GM19328 (cell line): ENCODE measurements around the gene NSL1.
"Not testable (repeated sequence)": the region's sequence is repeated elsewhere in the genome, so short reads cannot be mapped to it uniquely, and the experiment has no call there.

ENCODE experiments used
- ATAC-seq: cut with Tn5 transposase; IDR thresholded peaks from one replicate; pipeline ENCODE4 v1.9.1; 2021; ENCODE audit warnings: mild to moderate bottlenecking, moderate library complexity; ENCODE audit not compliant: unreplicated experiment

The NSL1 gene

DNA sequence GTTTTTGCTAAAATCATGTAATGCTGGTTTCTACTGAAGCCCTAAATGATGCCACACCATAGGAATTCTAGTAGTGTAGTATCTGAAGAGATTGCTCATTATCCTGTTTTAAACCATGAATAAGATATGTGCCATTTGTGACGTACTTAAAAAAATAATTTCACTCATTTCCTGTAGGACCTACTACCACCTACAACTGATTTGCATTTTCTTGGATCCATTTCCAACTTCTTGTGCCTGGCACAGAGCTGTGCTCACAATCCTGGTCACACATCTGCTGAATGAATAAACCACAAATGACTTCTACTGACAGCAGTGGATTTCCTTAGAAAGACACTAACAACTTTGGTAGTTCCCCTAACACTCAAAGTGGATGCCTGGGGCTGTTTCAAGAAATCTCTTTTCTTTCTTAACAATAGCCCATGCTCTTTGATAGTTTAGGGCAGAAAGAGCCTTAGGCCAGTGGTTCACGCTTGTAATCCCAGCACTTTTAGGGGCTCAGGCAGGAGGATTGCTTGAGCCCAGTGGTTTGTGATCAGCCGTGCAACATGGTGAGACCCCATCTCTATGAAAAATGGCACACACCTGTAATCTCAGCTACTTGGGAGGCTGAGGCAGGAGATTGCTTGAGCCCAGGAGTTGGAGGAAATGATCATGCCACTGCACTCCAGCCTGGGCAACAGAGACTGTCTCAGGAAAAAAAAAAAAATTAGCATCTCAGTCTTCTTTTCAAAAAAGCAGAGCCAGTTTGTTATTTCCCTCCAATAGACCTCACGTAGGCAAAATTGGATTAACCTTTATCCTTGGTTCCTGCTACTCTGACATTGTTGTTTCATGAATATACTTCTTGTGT, 78.9 kb downstream of the NSL1 start:
- ATAC-seq: no peak

DNA sequence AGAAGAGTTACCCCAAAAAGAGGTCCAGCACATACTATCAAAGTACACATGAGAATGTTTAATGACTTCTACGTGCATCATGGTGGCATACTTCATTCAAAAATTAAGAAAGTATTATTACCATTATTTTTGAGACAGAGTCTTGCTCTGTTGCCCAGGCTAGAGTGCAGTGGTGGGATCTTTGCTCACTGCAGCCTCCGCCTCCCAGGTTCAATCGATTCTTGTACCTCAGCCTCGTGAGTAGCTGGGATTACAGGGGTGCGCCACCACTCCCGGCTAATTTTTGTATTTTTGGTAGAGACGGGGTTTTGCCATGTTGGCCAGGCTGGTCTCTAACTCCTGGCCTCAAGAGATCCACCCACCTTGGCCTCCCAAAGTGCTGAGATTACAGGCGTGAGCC, 79.6 kb downstream of the NSL1 start:
- ATAC-seq: not testable (repeated sequence)

DNA sequence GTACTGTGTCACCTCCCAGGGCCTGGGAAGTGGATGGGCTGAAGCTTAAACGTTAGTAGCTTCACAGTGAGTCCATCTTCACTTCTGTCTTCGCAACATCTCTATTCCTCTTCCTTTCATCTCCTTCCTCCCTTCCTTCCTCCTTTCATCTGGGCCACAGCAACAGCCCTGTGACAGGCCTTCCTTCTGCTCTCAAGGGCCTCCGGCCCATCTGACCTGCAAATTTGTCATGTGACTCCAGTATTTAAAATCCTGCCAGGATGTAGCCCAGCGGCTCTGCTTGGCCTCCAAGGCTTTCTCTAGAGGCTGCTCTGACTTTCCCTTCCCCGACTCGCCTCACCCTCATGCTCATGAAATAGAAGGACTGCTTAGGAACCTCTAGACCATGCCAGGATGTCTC, 81.0 kb downstream of the NSL1 start:
- no peak for ATAC-seq

DNA sequence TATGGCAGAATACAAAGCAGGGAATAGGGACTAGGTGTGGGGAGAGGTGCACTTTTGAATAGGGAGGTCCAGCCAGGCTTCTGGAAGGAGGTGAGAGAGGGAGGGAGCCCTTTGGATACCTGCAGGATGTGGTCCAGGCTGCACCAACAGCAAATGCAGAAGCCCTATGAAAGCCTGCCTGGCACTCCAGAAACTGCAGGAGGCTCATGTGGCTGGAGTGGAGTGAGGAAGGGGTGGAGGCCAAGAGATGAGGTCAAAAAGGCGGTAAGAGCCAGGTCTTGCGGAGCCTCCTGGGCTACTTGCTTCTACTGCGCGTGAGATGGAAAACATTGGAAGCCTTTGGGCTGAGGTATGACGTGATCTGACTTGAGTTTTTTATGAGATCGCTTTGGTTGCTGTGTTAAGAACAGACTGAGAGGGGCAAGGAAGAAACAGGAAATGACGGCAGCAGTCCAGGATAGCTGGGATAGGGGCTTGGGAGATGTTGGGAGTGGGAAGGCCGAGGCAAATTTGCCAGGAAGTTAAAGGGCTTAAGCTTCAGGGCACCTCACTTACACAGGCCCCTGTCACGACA, 87.5 kb downstream of the NSL1 start:
- no peak for ATAC-seq

DNA sequence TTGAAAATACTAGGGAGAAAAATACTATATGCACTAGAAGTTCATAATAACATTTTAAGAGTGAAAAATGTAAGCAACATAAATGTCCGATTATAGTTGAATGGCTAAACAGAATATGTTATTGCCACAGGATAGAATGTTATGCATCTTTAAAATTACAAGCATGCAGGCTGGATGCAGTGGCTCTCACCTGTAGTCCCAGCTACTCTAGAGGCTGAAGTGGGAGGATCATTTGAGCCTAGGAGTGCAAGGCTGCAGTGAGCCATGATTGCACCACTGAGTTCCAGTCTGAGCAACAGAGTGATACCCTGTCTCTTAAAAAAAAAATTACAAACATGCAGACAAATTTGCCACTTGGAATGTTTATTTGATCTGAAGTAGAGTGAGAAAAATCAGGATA, 88.9 kb downstream of the NSL1 start:
- no peak for ATAC-seq

DNA sequence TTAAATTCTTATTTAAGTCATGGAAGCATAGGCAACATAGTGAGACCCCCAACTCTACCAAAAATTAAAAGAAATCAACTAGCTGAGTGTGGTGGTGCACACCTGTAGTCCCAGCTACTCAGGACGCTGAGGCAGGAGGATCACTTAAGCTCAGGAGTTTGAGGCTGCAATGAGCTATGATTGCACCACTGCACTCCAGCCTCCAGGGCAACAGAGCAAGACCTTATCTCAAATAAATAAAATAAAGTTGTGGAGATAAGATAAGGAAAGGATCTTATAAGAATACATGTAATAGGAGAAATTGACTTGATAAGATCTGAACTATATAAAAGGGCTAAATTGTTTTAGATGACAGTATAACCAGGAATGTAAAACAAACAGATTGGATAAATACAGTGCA, 89.7 kb downstream of the NSL1 start:
- no peak for ATAC-seq

DNA sequence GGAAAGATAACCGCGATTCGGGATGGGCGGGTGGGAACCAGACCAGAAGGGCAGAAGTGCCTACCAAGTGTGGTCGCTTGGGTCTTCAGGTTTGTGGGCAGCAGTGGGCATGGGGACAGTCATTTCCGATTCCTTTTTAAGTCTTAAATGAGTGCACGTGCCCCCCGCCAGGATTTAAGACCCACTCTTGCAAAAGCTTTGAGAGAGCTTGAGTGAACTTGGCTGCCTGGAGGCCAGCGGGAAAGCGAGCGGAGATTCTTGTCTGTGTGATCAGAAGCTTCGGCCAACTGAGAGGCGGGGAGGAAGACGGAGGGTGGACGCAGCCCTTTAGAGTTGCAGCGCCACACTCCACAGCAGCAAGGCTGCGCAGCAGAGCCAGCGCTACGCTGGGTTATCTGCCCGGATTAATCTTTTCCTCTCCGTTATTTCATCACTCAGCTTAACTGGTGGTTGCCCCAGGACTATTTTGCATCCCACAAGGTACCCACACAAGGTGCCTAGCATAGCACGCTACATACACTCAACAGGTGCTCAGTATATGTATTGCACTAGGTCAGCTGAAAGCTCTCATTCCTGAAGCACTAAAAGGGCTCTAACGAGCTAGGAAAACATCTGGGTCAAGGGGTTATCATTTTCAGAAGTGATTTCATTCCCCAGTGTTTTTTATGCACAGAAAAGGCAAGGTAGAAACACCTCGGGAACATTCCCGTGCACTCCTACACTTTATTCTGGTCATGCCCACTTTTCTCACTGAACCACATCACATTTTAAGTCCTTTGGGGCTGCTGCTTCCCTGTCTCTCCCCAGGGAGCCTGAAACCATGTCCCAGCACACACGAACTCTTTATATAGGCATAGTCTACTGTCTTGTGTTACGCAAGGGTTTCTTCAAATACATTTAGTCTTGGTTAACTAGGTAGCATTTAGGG, 90.4 kb downstream of the NSL1 start:
- ATAC-seq: no peak

DNA sequence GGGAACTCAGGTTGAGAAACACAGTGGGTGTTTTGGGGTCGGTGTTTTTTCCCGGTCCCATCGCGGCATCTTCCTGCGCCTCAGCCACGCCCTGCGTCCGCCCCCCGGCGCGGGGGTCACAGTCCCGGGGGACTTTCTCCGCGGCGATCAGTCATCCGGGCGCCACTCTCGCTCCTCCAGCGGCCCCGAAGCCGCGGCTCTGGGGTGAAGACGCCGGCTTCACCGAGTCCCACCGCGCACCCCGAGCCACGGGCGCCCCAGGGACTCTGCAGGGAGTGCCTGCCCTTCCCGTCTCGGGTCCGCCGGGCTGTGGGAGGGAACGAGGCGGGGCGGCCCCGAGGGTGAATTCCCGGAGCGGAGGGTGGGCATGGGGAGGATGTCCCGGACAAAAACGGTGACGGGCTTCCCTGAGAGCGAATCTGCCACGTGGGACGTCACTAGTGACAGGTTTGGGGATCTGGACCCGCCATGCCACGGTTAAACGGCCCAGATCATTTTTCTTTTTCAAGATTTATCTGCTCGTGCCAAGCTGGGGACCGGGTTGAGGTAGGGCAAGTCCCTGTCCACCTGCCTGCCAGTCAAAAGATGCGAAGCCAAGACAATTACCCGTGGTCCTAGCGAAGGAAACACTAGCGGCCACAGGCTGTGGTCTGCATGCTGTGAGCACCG, 91.2 kb downstream of the NSL1 start:
- peak; percentile 25 for ATAC-seq

DNA sequence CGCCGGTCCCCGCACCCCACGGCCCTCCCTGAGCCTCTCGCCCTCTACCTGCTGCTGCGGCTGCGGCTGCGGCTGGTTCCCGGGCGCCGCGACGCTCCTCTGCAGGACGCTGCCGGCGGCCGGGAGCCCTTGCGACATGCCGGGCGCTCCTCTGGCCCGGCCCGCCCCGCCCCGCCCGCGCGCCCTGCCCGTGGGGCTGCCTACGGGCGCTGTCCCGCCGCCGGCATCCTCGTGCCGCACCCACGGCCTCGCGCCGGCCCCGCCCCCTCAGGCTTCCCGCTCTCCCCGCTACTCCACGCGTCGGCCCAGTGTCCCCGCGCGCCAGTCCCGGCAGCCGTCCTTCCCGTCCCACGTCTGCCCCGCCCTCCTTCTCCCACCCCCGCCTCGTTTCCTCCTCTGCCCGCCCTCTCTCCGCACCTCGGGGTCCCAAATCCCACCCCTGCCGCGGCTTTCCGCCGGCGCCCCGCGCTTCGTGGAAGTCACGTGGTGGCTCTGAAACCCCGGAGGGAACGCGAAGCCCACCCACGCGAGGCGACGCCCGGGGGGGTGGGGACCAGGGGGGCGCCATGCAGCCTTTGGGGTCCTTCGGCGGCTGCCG, 91.9 kb downstream of the NSL1 start, which contains the start of gene BATF3:
Gene BATF3 (minus strand): TSS at position 216 of the 598 bp plus-strand sequence. CDS start 78 bp downstream, at position 138.
- ATAC-seq: peak; percentile 13

DNA sequence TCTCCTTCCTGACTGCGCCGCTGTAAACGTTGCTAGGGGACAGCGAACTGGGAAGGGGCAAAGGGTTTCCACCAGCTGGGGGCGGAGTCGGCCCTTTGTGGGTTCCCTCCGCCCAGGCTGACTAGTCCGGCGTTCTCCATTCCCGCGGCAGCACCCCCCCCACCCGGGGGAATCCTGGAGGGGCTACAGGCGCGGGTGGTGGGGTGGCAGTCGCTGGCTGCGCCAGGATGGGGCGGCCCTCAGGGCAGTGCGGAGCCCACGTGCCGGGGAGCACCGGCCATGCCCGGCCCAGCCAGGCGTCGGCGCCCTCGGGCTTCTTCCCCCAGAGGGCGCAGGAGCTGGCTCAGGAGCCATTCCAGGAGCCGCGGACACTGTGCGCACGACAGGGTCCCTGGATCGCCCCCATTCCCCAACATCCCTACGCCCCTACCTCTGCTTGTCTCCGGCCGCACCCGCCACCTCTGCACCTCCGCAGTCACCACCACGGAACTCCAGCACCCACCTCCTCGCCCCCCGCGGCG, 92.4 kb downstream of the NSL1 start:
- peak; percentile 50 for ATAC-seq

DNA sequence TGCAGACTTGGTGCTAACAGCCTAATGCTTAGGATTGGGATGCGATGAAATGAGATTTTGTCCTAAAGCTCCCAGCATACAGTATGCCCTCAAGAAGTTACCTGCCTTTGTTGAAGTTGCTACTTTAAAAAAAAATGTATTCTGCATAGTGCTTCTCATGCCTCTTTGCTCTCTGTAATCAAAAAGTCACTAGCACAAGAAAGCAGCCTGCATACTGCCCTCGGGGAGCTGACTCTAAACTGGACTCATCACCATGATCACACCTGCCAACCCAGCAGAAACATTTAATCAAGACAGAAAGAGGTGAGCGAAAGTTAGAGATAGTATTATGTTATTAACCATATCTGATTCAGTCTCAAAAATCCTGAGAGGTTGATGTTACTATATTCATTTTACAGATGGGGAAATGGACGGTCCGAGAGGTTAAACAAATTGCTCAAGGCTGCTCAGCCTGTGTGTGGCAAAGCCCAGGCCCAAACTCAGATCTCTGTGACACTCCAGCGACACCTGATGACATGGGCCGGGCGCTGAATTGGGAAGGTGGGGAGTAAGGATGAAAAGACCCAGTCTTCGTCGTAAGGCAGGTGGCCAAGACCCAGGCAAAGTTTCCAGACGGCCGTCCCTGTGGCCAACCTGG, 93.0 kb downstream of the NSL1 start:
- no peak for ATAC-seq

DNA sequence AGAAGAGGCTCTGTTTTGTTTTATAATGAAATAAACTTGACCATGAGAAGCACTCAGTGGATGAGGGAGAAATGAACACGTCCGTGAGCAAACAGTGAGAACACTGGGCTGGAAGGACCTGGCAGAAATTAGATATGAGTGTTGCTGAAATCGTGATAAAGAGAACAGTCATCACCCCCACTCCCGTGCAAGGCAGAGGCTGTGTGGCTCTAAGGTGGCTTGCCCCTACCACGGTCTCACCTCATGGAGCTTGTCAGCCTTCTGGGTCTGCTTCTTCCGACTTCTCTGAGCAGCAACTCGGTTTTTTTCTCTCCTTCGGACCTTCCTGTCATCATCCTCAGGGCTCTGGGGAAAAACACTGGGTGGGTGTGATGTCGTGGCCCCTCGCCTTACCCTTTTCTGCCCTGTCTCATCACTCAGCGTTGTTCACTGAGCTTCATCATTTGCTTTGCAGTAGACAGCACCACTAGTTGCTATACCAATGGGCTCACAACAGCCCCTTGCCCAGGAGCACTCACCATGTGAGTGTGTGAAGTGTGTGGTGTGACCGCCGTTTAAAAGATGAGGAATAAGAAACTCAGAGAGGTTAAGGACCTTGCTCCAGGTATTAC, 94.8 kb downstream of the NSL1 start:
- no peak for ATAC-seq

DNA sequence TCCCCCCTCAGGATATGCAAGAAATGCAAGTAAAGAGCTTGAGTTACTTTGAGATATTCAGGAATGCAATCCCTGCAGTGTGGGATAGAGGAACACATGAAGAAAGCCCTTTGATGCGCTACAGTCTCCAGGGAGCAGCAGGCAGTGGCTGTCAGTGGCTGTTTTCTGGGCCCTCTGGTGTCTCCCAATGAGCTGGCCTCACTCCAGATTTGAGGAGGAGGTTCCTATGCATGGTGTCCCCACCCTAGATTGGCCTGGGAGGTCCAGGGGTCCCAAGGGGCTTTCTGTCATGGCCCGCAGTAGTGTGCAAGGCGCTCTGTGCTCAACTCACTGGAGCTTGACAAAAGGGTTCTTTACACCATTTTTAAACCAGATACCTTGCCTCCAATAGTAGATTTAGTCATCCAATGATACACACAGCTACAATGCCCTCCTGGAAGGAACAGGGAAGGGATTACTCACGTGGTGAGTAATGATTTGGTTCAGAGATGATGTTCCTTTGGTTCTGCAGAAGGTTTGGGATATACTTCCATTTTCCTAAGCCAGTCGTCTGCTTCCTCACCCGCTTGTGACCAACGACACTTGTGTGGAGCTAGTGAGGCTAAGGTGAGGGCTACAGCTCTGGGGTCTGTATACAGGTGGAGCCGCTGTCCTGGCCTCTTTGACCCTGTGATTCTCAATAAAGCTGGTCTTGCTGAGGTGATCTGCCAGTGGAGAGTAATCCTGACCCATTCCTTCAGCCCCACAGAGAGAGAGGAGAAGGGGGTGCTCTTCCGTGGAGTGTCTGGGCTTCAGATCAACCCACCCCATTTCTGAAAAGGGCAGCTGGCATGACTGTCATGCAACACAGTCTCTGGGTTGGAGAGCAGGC, 98.6 kb downstream of the NSL1 start:
- ATAC-seq: no peak

DNA sequence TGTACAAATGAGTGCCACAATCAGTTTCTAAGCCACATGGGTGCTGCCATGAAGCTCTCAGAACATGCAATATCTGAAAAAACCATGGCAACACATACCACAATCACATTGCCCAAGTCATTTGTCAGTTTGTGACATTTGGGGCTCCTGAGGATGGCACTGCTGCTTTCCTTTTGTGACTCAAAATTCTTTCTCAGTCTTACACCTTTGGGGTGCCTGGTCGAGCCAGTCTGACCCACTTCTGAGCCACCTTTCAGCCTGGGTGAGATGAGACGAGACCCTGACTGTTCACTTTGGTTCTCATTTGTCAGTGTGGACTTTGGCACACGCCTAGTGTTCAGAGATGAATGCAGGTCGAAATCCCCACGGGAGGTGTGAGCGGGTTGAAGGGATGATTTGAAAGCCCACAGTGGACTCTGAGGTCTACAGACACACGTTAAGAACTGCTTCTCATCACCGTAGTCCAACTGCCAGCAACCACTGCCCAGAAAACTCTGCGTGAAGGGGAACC, 100.0 kb downstream of the NSL1 start:
- ATAC-seq: no peak

DNA sequence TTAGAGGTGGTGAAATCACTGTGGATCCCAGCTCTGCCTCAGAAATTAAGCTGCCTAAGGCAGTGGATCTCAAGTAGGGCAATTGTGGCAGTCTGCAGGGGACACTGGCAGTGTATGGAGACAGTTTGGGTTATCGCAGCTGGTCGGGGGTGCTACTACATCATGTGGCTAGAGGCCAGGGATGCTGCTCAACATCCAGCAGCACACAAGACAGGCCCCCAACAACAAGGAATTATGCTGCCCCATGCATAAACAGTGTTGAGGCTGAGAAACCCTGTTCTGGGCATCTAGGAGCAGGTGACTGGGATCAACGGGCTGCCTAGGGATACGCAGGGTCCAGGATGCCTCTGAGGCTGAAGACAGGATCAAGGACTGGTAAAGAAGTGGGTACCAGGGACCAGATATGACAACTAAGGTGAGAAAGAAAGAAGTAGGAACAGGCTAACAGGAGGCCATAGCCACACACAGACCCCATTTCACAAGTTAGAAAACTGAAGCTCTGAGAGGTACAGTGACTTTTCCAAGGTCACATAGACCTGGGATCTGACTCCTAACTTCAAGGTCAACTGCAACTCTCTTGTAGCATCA, 100.7 kb downstream of the NSL1 start:
- no peak for ATAC-seq

DNA sequence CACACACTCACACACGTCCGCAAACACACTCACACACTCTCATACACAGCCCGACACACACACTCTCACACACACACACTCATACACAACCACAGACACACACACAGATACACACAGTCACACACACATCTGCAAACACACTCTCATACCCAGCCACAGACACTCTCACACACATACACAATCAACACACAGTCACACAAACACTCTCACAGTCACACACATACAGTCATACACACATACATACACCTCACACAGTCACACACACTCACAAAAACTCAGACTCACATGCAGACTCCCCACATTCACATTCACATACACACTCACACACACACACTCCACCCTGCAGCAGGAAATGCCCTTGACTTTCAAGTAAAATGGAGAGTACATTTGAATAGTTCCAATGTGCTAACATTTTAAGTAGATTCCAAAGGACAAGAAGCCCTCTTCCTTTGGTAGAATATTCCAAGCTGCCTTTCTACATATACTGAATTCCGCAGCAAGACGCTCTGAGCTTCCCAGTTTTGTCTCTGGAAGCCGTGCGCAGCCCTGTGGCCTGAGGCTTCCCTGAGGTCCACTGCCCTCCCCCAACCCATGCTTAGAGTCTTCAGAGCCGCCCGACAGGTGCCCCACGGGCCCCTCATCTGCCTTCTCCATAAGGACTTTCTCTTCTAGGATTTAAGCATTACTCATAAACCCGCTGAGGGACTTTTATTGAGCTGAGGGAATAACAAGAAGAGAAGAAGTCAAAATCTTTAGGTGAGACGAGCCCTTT, 101.6 kb downstream of the NSL1 start:
- ATAC-seq: no peak

DNA sequence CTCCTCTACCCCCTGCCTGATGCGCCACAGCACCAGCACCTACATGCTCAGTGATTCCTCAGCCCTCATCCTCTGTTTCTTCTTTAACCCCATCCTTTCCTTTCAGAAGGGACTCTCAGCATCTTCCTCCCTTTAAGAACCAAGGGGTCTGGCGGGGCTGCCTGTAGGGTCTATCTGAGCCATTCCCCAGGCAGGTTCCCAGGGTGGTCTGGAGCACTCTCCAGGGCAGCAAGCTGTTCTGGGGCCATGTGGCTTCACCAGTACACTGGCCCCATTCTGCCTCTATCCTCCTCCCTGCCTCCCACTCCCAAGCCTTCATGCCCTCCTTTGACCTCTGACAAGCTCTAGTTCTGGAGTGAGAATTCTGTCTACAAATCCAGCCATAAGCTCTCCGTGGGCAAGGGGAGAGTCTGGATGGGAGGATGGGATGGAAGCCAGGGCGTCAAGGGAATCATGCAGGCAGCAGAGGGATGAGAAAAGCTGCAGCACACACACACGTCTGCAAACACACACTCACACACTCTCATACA, 102.3 kb downstream of the NSL1 start:
- no peak for ATAC-seq
